Aorta (tissue), 5 donors: ENCODE data around the gene GPR108. TPM values are rescaled to one million over a fixed set of nuclear protein-coding genes. Genes with fewer than 3 reads are reported as not detected.
A peak's percentile ranks its signal among the peaks of the same experiment; 100 is the strongest.

Source experiments
- ATAC-seq: fragments of 200-7000 bp; cut with Tn5 transposase; one replicate; pipeline ENCODE4 v1.9.1; 2022; ENCODE audit warnings: moderate library complexity; ENCODE audit not compliant: low FRiP score
- DNase-seq, 2 donors: peaks; one replicate each; pipeline ENCODE4 v3.0.0-alpha.2; 2020
- H3K27ac ChIP-seq, 2 donors: one replicate each; pipeline ENCODE4 v1.5.1; 2013; ENCODE audit warnings: low read length in 2 of 2, mild to moderate bottlenecking in 2 of 2, moderate library complexity in 2 of 2, control low read depth in 1 of 2, inconsistent platforms in 1 of 2, low read depth in 1 of 2
- H3K27me3 ChIP-seq, 2 donors: one replicate each; pipeline ENCODE4 v1.6.1; 2013; ENCODE audit warnings: control low read depth in 1 of 2, low read length in 1 of 2, mild to moderate bottlenecking in 1 of 2, moderate library complexity in 1 of 2; ENCODE audit not compliant: insufficient read depth in 2 of 2, control insufficient read depth in 1 of 2
- H3K36me3 ChIP-seq, 2 donors: one replicate each; pipeline ENCODE4 v1.6.1; 2013; ENCODE audit warnings: control low read depth in 1 of 2, low read length in 1 of 2, mild to moderate bottlenecking in 1 of 2; ENCODE audit not compliant: insufficient read depth in 2 of 2, control insufficient read depth in 1 of 2
- H3K4me1 ChIP-seq, 2 donors: one replicate each; pipeline ENCODE4 v1.6.1; 2013; ENCODE audit warnings: low read length in 2 of 2, control low read depth in 1 of 2, mild to moderate bottlenecking in 1 of 2, moderate library complexity in 1 of 2; ENCODE audit not compliant: insufficient read depth in 2 of 2, control insufficient read depth in 1 of 2
- H3K4me3 ChIP-seq, 2 donors: one replicate each; pipeline ENCODE4 v1.5.1; 2013; ENCODE audit warnings: low read length in 2 of 2, control low read depth in 1 of 2, mild to moderate bottlenecking in 1 of 2
- H3K9me3 ChIP-seq: one replicate; pipeline ENCODE4 v1.6.1; 2013; ENCODE audit warnings: mild to moderate bottlenecking, low read length; ENCODE audit not compliant: control insufficient read depth
- WGBS, 2 donors: extraction: QIAGEN DNeasy Blood & Tissue Kit; methylation state at CpG; one replicate each; pipeline ENCODE4 v1.1.7; 2013; 5-methylcytosine and 5-hydroxymethylcytosine counted together
- intact Hi-C, 2 donors: fragments of 100-400 bp; cut with DNase I; formaldehyde crosslinking; loops; one replicate each; pipeline versions ENCODE4 v1.14.2 to v1.15.0; 2022
- polyA plus RNA-seq, 2 donors: library from polyadenylated mRNA; stranded (reverse); fragments of 200-250 nt; gene quantifications; one replicate each; pipeline ENCODE4 v1.2.3, GENCODE V29; 2013
- total RNA-seq, 2 donors: library from RNA; stranded (reverse); fragmentation: NEBNext Ultra II Directional; extraction: Animal tissue kit (Norgen Biotek cat#: 25700); gene quantifications; one replicate each; pipeline ENCODE4 v1.2.1, GENCODE V29; 2021
- donor health status: healthy with polysubstance abuse.
- donor health status: Bipolar disorder and iron deficiency.
- donor health status: DM: no; HTN: no; CAD: no.
- donor health status: DM: no; HTN: no; CAD: no.
- donor health status: DM: yes; HTN: yes; CAD: no.

GPR108 gene
- total and polyA plus RNA-seq, 4 donors: 33.1 to 117 (median 59.7) TPM

DNA sequence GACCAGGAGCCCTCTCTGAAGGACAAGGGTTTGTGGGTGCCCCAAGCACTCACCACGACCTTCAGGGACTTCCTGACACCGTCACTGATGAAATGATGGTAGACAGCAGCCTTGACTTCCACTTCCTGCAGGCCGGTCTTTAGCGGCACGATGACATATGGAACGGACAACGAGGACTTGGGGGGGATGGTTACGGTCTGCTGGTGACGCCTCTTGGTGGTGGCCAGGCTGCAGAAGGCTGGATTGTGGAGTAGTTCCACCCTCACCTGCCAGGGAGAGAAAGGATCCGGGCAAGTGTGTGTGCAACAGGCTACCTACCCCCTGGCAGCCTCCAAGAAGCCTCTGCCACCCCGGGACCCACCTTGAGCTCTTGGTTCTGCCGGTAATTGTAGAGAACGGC is 40.1 kb downstream of the GPR108 start:
- Histone ChIP-seq H3K27ac (no peak overlapping the region), H3K4me1 (no peaks in the 10 kb centered on the region), H3K27me3 (no peaks in the 10 kb centered on the region), H3K4me3 (no peak overlapping the region), H3K36me3 (no peaks in the 10 kb centered on the region), H3K9me3 (no peaks in the 10 kb centered on the region)
- ATAC-seq: no peak
- intact Hi-C loops: no loop called here
- WGBS, 2 donors: 71 to 81% methylated on average over 13 of the region's 13 CpGs
- peak in 1 of 2 donors; percentile 30 for DNase-seq

- DNase-seq (peak; percentile 18 to 53), ATAC-seq (no peak)
- H3K27ac ChIP-seq: no peak overlapping the region
- WGBS, 2 donors: 75 to 80% methylated on average over 18 of the region's 18 CpGs
- intact Hi-C loops: no loop called here
- H3K9me3 ChIP-seq: no peaks in the 10 kb centered on the region
- H3K27me3 ChIP-seq: no peaks in the 10 kb centered on the region
- H3K4me3 ChIP-seq: no peak overlapping the region
- H3K36me3 ChIP-seq: no peaks in the 10 kb centered on the region
- no peaks in the 10 kb centered on the region for H3K4me1 ChIP-seq
These were observed 41.0 kb downstream of the GPR108 start for GRCh38 chr19:6696239-6696820.

DNA sequence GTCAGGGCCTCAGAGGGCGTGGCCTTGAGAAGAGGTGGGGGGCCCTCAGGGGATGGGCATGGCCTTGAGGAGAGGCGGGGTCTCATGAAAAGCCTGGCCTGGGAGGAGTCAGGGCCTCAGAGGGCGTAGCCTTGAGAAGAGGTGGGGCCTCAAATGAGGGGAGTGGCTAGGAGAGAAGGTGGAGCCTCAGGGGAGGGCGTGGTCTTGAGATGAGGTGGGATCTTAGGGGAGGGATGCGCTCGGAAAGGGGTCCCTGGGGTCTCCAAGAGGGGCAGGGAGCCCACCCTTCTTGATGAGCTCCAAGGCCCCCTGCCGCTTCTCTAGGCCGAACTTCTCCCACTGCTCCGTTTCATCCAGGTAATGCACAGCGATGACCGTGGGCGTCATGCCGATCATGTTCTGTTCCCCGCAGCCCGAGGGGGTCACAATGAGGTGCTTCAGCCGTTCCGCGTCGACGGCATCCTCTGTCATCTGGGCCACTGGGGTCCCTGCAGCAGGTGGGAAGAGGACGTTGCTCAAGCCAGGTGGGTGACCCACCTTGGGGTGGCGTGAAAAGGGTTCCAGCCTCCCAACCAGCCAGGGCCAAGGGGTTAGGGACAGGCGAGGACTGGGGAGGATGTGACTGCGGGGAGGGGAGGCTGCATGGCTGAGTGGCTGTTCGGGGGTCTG is 43.1 kb downstream of the GPR108 start:
- H3K4me1 ChIP-seq: no peaks in the 10 kb centered on the region
- WGBS, 2 donors: 92 to 94% methylated on average over 22 to 25 of the region's 25 CpGs
- no peak overlapping the region for H3K27ac ChIP-seq
- ATAC-seq: peak; percentile 34
- H3K27me3 ChIP-seq: no peaks in the 10 kb centered on the region
- no peak overlapping the region for H3K4me3 ChIP-seq
- intact Hi-C loops: no loop called here
- DNase-seq: peak; percentile 38 to 61
- no peaks in the 10 kb centered on the region for H3K9me3 ChIP-seq
- no peaks in the 10 kb centered on the region for H3K36me3 ChIP-seq

- no peak overlapping the region for H3K27ac ChIP-seq
- no peaks in the 10 kb centered on the region for H3K9me3 ChIP-seq
- WGBS, 2 donors: 77 to 82% methylated on average over 7 of the region's 7 CpGs
- H3K27me3 ChIP-seq: no peaks in the 10 kb centered on the region
- no peak overlapping the region for H3K4me3 ChIP-seq
- no peak for ATAC-seq
- peak; percentile 41 to 68 for DNase-seq
- H3K4me1 ChIP-seq: no peaks in the 10 kb centered on the region
- H3K36me3 ChIP-seq: no peaks in the 10 kb centered on the region
- intact Hi-C loops: no loop called here
These were observed 43.7 kb downstream of the GPR108 start for GRCh38 chr19:6693681-6694080.

DNA sequence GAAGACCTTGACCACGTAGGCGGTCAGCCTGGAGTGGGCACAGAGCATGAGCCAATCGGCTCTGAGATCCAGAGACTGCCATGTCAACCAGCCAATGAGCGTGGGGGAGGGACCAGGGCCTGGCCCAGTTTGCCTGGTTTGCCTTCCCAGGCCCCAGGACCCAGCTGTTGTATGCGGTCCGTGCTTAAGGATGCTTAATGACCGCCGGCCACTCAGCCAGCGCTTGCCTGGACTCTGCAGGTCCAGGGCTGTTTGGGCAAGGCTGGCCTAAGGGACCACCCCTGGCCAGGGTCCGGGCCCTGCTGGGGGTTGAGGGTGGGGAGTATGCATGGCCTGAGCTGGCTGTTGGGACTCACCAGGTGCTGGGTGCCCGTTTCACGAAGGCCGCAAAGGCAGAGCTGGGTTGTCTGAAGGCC is 44.3 kb downstream of the GPR108 start:
- H3K27me3 ChIP-seq: no peaks in the 10 kb centered on the region
- 84 to 90% methylated on average over 13 of the region's 13 CpGs for WGBS, 2 donors
- H3K27ac ChIP-seq: no peak overlapping the region
- intact Hi-C loops: no loop called here
- H3K36me3 ChIP-seq: no peaks in the 10 kb centered on the region
- no peaks in the 10 kb centered on the region for H3K4me1 ChIP-seq
- H3K4me3 ChIP-seq: no peak overlapping the region
- no peak for ATAC-seq
- H3K9me3 ChIP-seq: no peaks in the 10 kb centered on the region
- peak; percentile 33 to 55 for DNase-seq

DNA sequence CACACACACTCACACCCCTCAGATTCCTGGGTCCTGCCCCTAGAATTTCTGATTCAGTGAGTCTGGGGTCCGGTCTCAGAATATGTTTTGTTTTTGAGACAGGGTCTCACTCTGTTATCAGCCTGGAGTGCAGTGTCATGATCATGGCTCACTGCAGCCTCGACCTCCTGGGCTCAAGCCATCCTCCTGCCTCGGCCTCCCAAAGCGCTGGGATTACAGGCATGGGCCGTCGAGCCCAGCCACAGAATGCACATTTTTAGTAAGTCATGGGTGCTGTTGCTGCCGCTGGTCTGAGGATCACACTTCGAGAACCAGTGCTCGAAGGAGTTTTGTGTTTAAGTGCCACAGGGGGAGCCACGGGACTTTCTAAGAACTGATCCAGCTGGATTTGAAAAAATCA is 45.4 kb downstream of the GPR108 start:
- Histone ChIP-seq H3K4me1 (no peaks in the 10 kb centered on the region), H3K27ac (no peak overlapping the region), H3K4me3 (no peak overlapping the region), H3K27me3 (no peaks in the 10 kb centered on the region), H3K36me3 (no peaks in the 10 kb centered on the region), H3K9me3 (no peaks in the 10 kb centered on the region)
- 82 to 84% methylated on average over 10 of the region's 10 CpGs for WGBS, 2 donors
- intact Hi-C loops: no loop called here
- no peak for ATAC-seq
- peak in 1 of 2 donors; percentile 32 for DNase-seq

DNA sequence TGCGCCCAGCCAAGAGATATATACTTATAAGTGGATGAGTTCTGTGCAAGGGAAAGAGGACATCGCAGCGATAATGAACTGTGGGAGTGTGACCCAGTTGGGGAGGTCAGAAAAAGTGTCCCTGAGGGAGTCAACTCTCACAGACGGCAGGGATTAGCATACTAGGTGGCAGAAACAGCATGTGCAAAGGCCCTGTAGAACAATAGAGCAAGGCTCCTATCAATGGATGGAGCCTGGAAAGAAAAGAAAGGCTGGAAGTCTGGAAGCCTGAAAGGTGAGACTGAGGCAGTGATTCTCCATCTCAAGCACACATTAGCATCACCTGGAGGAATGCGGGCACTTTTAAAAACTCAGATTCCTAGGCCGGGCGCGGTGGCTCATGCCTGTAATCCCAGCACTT is 46.0 kb downstream of the GPR108 start:
- Histone ChIP-seq H3K4me1 (no peaks in the 10 kb centered on the region), H3K9me3 (no peaks in the 10 kb centered on the region), H3K4me3 (no peak overlapping the region), H3K27me3 (no peaks in the 10 kb centered on the region), H3K27ac (no peak overlapping the region), H3K36me3 (no peaks in the 10 kb centered on the region)
- DNase-seq (peak in 1 of 2 donors; percentile 19), ATAC-seq (no peak)
- intact Hi-C loops: no loop called here
- WGBS, 2 donors: 92 to 93% methylated on average over 8 of the region's 8 CpGs

DNA sequence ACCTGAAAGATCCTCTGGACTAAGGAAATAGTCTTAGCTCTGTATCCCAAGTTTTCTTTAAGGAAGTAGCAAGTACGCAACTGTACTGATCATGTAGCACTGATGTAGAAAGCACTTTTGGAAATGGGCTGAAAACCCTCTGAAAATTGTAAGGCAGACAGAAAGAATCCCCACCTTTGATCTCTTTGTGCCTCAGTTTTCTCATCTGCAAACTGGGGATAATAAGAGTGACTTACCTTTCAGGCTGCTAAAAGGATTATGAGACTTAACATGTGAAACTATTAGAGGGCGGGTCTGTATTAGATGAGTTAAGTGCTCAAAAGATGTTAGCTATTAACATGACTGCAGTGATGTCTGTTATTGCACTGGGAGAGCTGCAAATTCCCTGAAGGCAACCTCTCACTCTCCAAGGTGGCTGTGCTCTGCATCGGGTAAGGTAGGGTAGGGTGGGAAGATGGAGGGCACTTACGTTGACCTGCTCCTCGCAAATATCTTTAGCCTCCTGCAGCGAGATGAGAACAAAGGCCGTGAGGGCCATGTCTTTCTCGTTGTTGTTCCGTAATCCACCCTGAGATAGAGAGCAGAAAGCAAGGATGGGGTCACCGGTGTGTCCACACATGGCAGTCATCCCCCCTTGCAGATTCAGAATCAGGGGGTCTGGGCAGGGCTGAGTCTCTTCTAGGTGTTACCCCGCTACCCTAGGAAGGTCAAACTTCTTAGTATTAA is 47.1 kb downstream of the GPR108 start:
- ATAC-seq: no peak
- intact Hi-C loops: no loop called here
- Histone ChIP-seq H3K36me3 (no peaks in the 10 kb centered on the region), H3K4me1 (no peaks in the 10 kb centered on the region), H3K27me3 (no peaks in the 10 kb centered on the region), H3K27ac (no peak overlapping the region), H3K9me3 (no peaks in the 10 kb centered on the region), H3K4me3 (no peak overlapping the region)
- peak; percentile 7 to 14 for DNase-seq
- 78 to 83% methylated on average over 11 of the region's 11 CpGs for WGBS, 2 donors

GRCh38 chr19:6687114-6687513 is 50.3 kb downstream of the GPR108 start:
- DNase-seq (no peak), ATAC-seq (no peak)
- no peaks in the 10 kb centered on the region for H3K36me3 ChIP-seq
- H3K27me3 ChIP-seq: no peaks in the 10 kb centered on the region
- WGBS, 2 donors: 71 to 83% methylated on average over 5 of the region's 5 CpGs
- no peaks in the 10 kb centered on the region for H3K4me1 ChIP-seq
- no peaks in the 10 kb centered on the region for H3K9me3 ChIP-seq
- intact Hi-C loops: no loop called here
- no peak overlapping the region for H3K27ac ChIP-seq
- no peak overlapping the region for H3K4me3 ChIP-seq
